GM19468 (cell line): Measurements from ENCODE around the gene VSTM2B.

Experiments used
- ATAC-seq: cut with Tn5 transposase; IDR thresholded peaks from one replicate; pipeline ENCODE4 v1.9.1; 2021; ENCODE audit warnings: mild to moderate bottlenecking, moderate library complexity, moderate number of reproducible peaks; ENCODE audit not compliant: unreplicated experiment; ENCODE audit errors: extremely low read depth

VSTM2B gene

GRCh38 chr19:29528946-29529645, 3.3 kb downstream of the VSTM2B start:
- no peak for ATAC-seq

DNA sequence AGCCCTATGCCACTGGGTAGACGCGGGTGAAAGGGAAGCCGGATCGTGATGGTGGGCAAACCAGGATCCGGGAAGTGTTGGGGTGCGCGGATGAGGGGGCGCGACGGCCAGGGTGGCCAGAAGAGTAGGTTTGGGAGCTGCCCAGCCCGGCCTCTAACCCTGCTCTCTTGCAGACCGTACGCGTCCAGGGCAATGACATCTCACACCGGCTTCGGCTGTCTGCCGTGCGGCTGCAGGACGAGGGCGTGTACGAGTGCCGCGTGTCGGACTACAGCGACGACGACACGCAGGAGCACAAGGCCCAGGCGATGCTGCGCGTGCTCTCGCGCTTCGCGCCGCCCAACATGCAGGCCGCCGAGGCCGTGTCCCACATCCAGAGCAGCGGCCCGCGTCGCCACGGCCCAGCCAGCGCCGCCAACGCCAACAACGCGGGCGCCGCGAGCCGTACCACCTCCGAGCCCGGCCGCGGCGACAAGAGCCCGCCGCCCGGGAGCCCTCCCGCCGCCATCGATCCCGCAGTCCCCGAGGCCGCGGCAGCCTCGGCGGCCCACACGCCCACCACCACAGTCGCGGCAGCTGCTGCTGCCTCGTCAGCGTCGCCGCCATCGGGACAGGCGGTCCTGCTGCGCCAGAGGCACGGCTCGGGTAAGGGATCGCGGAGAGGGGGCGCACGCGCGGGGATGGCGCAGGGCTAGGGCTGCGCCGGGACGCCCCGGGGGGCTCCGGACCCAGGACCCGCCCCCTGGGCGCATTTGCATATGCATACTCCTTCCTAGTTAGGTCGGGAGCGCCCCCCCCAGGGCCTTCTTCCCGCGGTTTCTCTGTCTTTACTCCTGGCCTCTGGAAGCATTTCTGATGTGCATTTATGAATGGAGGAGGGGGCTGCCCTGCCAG, 4.1 kb downstream of the VSTM2B start:
- no peak for ATAC-seq

GRCh38 chr19:29530540-29531457, 5.0 kb downstream of the VSTM2B start:
- ATAC-seq = no peak

DNA sequence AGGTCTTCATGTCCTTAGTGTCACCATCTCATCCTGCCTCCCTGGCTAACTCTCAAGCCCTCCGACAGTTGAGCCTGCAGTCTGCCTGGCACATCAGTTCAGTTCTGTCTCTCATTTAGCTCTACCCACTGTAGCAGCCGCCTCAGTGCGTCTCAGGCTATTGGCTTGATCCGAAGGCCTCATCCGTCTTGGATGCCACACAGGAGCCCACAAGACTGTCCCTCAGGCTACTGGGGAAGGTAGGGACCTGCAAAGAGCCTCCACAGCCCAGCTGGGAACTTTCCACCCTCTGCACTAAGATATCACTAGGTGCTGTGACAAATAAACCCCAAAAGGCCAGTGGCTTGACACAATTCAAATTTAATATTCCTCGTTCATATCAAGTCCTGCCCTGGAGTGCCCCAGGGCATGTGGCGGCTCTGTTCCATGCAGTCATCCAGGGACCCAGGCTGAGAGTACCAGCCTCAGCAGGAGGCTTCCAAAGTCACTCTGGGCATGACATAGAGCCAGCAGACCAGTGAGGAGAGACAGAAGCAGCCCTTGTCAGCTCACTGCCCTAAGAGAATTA, 5.7 kb downstream of the VSTM2B start:
- no peak for ATAC-seq

GRCh38 chr19:29532097-29532496, 6.3 kb downstream of the VSTM2B start:
- no peak for ATAC-seq

DNA sequence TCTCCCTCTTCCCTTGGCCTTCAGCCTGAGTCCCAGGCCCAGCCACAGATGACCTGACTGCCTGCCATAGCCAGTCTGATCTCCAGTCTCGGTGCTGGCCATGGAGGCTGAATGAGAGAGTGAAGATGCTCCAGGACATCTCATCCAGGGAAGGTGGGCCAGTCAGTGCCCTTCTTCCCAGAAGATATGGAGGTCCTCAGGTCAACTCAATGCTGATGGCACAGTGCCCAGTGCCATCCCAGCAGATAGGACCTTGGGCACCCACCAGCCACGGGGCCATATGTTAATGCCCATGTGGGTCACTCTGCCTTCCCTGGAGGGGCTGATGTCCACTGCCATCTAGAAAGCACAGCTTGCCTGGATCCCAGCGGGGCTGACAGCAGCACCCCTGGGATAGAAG, 7.2 kb downstream of the VSTM2B start:
- ATAC-seq = no peak

- ATAC-seq = no peak
Observed at GRCh38 chr19:29533578-29534544, 8.1 kb downstream of the VSTM2B start.

GRCh38 chr19:29535214-29535831, 9.5 kb downstream of the VSTM2B start:
- no peak for ATAC-seq

DNA sequence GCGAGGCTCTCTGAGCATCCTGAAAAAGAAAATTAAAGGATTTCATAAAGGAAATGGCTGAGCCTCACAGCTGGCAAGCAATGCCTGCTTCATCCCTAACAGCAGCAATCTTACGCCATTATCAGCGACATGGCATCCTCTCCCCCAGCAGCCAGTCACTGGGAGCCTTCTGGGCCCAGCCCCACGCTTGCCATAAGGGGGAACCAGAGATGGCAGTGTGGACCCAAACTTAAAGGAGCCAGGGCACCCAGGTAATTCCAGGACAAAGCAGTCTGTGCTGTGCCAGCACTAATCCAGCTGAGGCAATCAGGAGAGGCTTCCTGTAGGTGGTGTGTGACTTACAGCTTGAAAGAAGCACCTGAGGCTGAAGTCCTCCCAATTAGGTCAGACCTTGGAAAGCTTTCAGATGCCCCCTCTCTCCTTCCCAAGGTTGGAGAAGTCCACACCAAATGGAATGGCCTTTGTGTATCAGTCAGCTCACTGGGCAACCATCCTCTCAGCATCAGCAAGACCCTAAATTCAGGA, 10.3 kb downstream of the VSTM2B start:
- ATAC-seq = no peak

- ATAC-seq = no peak
Observed at GRCh38 chr19:29537181-29537580, 11.4 kb downstream of the VSTM2B start.

- ATAC-seq = no peak
Observed at GRCh38 chr19:29537601-29538000, 11.8 kb downstream of the VSTM2B start.

- no peak for ATAC-seq
Observed at GRCh38 chr19:29538146-29538545, 12.4 kb downstream of the VSTM2B start.

GRCh38 chr19:29538651-29539050, 12.9 kb downstream of the VSTM2B start:
- ATAC-seq = no peak

GRCh38 chr19:29539131-29539530, 13.3 kb downstream of the VSTM2B start:
- no peak for ATAC-seq

GRCh38 chr19:29539670-29540069, 13.9 kb downstream of the VSTM2B start:
- no peak for ATAC-seq

DNA sequence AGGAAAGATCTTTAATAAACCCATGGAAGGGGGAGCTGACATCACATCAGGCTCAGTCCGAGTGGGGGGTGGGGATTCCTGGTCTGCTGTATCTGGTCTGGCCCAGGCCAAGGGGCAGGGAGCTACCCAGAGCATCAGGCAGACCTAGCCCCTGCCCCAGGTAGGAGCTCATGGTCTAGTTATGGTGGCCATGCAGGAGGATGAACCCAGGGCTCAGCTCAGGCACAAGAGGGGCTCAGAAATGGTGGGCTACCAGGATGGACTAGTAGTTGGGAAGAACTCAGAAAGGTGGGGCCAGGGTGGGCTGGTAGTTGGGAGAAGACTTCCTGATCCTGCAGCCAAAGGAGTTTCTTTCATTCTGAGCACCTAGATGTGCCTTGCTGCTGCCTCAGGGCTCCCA, 14.3 kb downstream of the VSTM2B start:
- ATAC-seq = no peak

- ATAC-seq = no peak
Observed at GRCh38 chr19:29541473-29542253, 15.9 kb downstream of the VSTM2B start.

GRCh38 chr19:29542327-29542726, 16.5 kb downstream of the VSTM2B start:
- no peak for ATAC-seq
